22Rv1 (cell line): ENCODE results near the gene NR1D2.

Source experiments
- H3K27ac ChIP-seq: fragments of 450-650 bp; 2 replicates; pipeline ENCODE4 v1.5.1; 2017
- ZFX ChIP-seq: fragments of 450-650 bp; IDR thresholded peaks from 2 replicates; pipeline ENCODE4 v1.6.1; 2017; ENCODE audit warnings: antibody characterized with exemption, borderline replicate concordance
- TF ChIP-seq, protein P1 (sequence below): fragments of 450-650 bp; IDR thresholded peaks from 2 replicates; pipeline ENCODE4 v1.5.1; 2017; ENCODE audit warnings: mild to moderate bottlenecking

Gene NR1D2

DNA sequence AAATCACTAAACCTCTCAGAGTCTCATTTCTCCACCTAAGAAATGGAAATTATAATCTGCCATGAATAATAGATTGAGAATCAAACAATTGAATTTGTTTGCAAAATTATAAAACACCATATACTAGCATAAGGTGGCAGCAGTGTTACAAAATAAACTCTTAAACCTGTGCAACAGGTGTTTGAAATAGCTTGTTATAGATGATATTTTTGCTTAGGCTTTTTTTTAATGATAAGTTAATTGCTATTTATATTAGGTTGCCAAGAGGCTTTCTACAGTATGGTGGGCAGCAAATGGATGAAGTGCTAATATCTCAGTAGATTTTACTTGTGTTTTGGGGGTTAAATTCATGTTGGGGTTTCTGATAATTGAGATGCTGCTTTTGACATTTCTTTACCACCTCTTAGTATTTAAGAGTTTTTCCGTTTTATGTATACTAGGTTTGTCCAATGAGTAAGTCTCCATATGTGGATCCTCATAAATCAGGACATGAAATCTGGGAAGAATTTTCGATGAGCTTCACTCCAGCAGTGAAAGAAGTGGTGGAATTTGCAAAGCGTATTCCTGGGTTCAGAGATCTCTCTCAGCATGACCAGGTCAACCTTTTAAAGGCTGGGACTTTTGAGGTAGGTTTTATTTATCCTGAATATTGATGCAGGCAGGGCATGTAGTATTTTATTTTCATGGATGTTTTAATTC, 19.6 kb downstream of the NR1D2 start:
- TF ChIP-seq ZFX, result no peak
- TF ChIP-seq, protein P1, sequence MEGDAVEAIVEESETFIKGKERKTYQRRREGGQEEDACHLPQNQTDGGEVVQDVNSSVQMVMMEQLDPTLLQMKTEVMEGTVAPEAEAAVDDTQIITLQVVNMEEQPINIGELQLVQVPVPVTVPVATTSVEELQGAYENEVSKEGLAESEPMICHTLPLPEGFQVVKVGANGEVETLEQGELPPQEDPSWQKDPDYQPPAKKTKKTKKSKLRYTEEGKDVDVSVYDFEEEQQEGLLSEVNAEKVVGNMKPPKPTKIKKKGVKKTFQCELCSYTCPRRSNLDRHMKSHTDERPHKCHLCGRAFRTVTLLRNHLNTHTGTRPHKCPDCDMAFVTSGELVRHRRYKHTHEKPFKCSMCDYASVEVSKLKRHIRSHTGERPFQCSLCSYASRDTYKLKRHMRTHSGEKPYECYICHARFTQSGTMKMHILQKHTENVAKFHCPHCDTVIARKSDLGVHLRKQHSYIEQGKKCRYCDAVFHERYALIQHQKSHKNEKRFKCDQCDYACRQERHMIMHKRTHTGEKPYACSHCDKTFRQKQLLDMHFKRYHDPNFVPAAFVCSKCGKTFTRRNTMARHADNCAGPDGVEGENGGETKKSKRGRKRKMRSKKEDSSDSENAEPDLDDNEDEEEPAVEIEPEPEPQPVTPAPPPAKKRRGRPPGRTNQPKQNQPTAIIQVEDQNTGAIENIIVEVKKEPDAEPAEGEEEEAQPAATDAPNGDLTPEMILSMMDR, result no peak
- H3K27ac ChIP-seq, result no peak overlapping the region

DNA sequence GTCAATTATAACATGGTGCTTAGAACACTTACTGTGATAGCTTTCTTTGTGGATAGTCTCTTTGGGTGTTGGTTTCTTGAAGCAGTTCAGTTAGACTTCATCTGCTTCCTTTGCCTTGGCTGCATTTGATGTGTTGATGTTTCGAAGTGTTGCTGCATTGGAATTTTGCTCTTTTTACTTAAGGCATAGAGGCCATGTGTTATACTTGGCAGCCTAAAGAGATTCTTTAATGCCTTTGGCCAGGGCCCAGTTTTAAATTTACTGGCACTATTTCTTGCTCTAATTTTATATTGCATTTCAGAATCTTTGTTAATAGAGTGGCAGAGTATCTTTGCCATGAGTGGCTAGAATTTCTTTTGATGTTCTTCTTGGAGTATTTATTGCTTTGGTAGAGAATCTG, 21.2 kb downstream of the NR1D2 start:
- TF ChIP-seq, protein P1, result no peak
- no peak for TF ChIP-seq ZFX
- H3K27ac ChIP-seq, result no peak overlapping the region

DNA sequence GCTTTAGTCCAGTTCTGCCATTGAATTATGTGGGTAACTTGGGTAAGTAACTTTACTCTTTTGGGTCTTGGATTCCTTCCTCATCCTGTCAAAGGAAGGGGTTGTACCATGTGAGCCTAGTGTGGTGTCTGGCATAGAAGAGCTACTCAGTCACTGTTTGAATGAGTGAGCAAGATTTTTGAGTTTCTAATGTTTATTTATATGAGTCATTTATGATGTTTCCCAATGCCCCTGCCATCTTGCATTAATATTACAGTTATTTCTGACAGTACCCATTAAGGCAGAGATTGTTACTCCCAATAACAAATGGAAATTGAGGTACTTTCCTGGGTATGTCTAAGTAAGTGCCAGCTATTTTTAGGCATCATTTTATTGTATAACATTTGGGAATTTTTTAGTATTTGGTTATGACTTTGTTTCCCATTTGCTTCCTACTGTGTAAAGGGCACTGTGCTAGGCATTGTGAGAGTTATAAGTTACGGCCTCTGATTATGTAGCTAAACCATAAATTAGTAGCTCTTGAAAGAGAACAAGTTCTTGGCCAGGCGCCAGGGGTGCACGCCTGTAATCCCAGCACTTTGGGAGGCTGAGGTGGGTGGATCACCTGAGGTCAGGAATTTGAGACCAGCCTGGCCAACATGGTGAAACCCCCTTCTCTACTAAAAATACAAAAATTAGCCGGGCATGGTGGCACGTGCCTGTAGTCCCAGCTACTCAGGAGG, 23.5 kb downstream of the NR1D2 start:
- no peak overlapping the region for H3K27ac ChIP-seq
- TF ChIP-seq, protein P1, result no peak
- TF ChIP-seq ZFX, result no peak

DNA sequence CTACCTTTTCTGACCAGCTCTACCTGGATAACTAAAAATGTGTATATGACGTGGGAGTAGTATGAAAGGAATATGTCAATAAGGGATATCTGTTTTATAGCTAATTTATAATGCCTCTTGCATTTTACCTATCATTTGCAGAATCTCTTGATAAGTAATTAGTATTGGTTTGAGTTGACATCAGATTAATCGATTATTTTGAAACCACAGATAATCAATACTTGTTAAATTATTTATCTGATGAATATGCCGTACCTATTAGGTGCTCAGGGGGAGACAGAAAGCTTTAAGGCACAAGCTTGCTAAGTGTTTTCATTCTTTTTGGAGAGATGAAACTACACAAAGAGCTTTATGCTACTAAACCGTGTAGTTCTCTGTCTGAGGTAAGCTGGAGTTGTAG, 24.3 kb downstream of the NR1D2 start:
- no peak overlapping the region for H3K27ac ChIP-seq
- TF ChIP-seq ZFX, result no peak
- TF ChIP-seq, protein P1, result no peak

DNA sequence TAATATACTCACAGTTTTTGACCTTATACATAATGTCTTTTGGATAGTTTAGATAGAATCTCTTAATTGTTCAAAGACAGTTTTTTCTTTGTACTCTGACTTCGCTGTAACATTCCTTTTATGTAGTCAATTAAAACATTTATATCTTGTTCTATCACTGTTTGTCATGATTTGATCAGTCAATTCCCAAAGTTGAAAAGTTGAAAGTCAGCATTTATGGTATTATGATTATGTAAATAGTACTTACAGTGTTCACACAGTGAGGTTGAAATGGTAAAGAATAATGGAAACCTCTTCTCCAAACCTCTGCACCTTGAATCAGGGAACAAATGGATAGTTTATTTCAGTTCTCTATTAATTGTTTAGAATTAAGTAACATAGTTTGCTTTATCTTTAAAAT, 26.6 kb downstream of the NR1D2 start:
- no peak for TF ChIP-seq ZFX
- TF ChIP-seq, protein P1, result no peak
- no peak overlapping the region for H3K27ac ChIP-seq

DNA sequence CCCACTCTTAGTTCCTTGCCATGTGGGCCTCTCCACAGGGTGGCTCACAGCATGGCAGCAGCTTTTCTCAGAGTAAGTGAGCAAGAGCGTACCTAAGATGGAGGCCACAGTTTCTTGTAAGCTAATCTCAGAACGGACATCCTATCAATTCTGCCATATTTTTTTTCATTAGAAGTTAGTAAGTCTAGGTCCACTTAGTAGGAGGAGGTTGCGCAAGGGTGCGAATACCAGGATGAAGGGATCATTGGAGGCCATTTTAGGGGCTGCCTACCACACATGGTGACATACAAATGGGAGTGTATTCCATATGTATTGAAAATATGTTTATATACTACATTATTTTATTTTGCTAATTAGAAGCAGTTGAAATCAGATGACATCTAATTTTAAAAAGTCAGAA, 31.5 kb downstream of the NR1D2 start:
- TF ChIP-seq ZFX, result no peak
- TF ChIP-seq, protein P1, result no peak
- H3K27ac ChIP-seq, result no peak overlapping the region

DNA sequence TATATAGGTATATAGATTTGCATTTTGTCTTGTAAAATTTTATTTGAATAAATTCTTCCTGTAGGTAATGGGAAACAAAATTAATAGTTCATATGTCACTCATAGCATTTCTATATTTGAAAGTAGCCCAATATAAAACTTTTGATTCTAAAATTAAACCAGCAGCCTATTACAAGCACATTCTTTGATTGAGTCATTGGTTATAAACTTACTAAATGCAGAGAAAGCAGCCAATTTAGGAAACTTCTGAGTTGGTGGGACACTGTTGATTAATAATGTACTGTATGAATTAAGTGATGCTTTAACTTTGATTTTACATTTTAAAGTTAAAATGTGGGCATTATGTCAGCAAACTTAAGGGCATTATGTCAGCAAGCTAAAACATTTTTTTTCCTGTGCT, 34.5 kb downstream of the NR1D2 start:
- TF ChIP-seq, protein P1, result no peak
- TF ChIP-seq ZFX, result no peak
- no peak overlapping the region for H3K27ac ChIP-seq
